Transverse colon (tissue), 4 donors: ENCODE results near the gene ADM. TPM values are rescaled to one million over a fixed set of nuclear protein-coding genes. Genes with fewer than 3 reads are reported as not detected.

ENCODE experiments used
- DNase-seq: peaks from one replicate; pipeline ENCODE4 v3.0.0-alpha.2; 2019
- H3K27ac ChIP-seq, 4 donors: fragments of 200-600 bp; sonication (generic); 2 replicates each; pipeline ENCODE4 v1.5.1; 2016 to 2018; ENCODE audit warnings: inconsistent platforms in 4 of 4
- H3K27me3 ChIP-seq: fragments of 200-600 bp; sonication (generic); 2 replicates; pipeline ENCODE4 v1.5.1; 2017; ENCODE audit warnings: inconsistent platforms
- H3K36me3 ChIP-seq, 4 donors: fragments of 200-600 bp; sonication (generic); 2 replicates each; pipeline ENCODE4 v1.5.1; 2017 to 2019; ENCODE audit warnings: inconsistent platforms in 4 of 4
- H3K4me1 ChIP-seq, 4 donors: fragments of 200-600 bp; sonication (generic); 2 replicates each; pipeline ENCODE4 v1.5.1; 2017 to 2020; ENCODE audit warnings: inconsistent platforms in 4 of 4
- H3K4me3 ChIP-seq, 4 donors: fragments of 200-600 bp; sonication (generic); 1 replicate in 1 of 4; 2 replicates in 3 of 4; pipeline versions ENCODE4 v1.5.1 to v1.6.1; 2017 to 2019; ENCODE audit warnings: inconsistent platforms in 4 of 4
- H3K9me3 ChIP-seq, 2 donors: fragments of 200-600 bp; sonication (generic); 2 replicates each; pipeline ENCODE4 v1.5.1; 2017 to 2019; ENCODE audit warnings: inconsistent platforms in 2 of 2
- EP300 ChIP-seq: sonication (generic); formaldehyde crosslinking; IDR thresholded peaks from one replicate; pipeline ENCODE4 v1.6.1; 2017; ENCODE audit warnings: antibody characterized with exemption, low read depth
- POLR2A ChIP-seq: fragments of 450-650 bp; IDR thresholded peaks from one replicate; pipeline ENCODE4 v1.6.1; 2016; ENCODE audit warnings: antibody characterized with exemption, mild to moderate bottlenecking, moderate library complexity
- POLR2AphosphoS5 ChIP-seq, 3 donors: sonication (generic); formaldehyde crosslinking; IDR thresholded peaks; one replicate each; pipeline ENCODE4 v1.6.1; 2016; ENCODE audit warnings: antibody characterized with exemption in 3 of 3
- WGBS, 2 donors: methylation state at CpG; one replicate each; pipeline ENCODE4 v1.1.5; 2018; ENCODE audit warnings: low coverage in 1 of 2; 5-methylcytosine and 5-hydroxymethylcytosine counted together
- in situ Hi-C, 4 donors: fragments of 200-750 bp; cut with MboI; loops; one replicate each; pipeline versions ENCODE4 v1.15.0 to v1.15.1; 2017; ENCODE audit warnings: low sequenced_read_pairs in 3 of 4, low pct_ligation_motif_present in 1 of 4, low pct_unique_long_range_greater_than_20kb in 1 of 4
- intact Hi-C: fragments of 100-400 bp; cut with DNase I; formaldehyde crosslinking; loops from one replicate; pipeline ENCODE4 v1.15.1; 2023; ENCODE audit warnings: low total_unique reads
- total RNA-seq, 4 donors: library from RNA; depleted of rRNA; stranded (reverse); fragments of >200 nt; gene quantifications; one replicate each; pipeline ENCODE4 v1.1.0, GENCODE V29; 2016
- TF ChIP-seq, protein P1 (sequence below), 5 experiments: fragments of 200-600 bp in 3 of 5; fragments of 450-650 bp in 2 of 5; sonication (generic) in 3 of 5; IDR thresholded peaks; 1 replicate in 2 of 5; 2 replicates in 3 of 5; pipeline ENCODE4 v1.5.1; 2016 to 2017; ENCODE audit warnings: antibody characterized with exemption in 5 of 5, inconsistent platforms in 3 of 5, mild to moderate bottlenecking in 2 of 5, moderate library complexity in 1 of 5

ADM gene
- total RNA-seq, 4 donors from 2014 or later: 51.9 to 235 (median 157) TPM

DNA sequence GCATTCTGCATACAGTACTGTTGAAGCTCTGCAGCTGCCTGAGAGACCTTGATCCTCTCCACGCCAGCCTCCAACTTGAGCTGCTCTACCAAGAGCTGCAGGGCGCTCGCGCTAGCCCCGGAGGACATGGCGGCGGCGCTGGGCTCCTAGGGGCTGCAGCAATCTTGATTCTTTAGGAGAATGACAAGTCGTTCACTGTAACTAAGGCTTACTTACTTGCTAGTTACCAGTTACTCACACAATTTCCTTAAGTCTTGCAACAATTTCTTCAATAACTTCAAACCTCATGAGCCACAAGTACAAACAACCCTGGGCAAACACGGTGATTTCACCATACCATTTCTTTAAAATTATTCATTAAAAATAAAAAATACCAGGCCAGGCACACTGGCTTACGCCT, 32.7 kb upstream of the ADM start:
- TF ChIP-seq EP300 (no peak), POLR2A (no peak), POLR2AphosphoS5 (IDR thresholded peaks at IDR 0.05) (no peak)
- TF ChIP-seq, protein P1, sequence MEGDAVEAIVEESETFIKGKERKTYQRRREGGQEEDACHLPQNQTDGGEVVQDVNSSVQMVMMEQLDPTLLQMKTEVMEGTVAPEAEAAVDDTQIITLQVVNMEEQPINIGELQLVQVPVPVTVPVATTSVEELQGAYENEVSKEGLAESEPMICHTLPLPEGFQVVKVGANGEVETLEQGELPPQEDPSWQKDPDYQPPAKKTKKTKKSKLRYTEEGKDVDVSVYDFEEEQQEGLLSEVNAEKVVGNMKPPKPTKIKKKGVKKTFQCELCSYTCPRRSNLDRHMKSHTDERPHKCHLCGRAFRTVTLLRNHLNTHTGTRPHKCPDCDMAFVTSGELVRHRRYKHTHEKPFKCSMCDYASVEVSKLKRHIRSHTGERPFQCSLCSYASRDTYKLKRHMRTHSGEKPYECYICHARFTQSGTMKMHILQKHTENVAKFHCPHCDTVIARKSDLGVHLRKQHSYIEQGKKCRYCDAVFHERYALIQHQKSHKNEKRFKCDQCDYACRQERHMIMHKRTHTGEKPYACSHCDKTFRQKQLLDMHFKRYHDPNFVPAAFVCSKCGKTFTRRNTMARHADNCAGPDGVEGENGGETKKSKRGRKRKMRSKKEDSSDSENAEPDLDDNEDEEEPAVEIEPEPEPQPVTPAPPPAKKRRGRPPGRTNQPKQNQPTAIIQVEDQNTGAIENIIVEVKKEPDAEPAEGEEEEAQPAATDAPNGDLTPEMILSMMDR (IDR thresholded peaks at IDR 0.05): no peak
- intact Hi-C loops: no loop called here
- Histone ChIP-seq H3K4me3 (no peak overlapping the region), H3K4me1 (peaks cover 0 to 13% (median 0%) of the 10 kb centered on the region in 4 donors), H3K9me3 (no peaks in the 10 kb centered on the region), H3K27ac (no peak overlapping the region), H3K27me3 (no peaks in the 10 kb centered on the region), H3K36me3 (no peaks in the 10 kb centered on the region)
- in situ Hi-C loops: no loop called here
- WGBS, 2 donors: 48% methylated on average over 6 of the region's 11 CpGs; no CpG with 5 or more reads in 1 of the 2 donors
- no peak for DNase-seq

DNA sequence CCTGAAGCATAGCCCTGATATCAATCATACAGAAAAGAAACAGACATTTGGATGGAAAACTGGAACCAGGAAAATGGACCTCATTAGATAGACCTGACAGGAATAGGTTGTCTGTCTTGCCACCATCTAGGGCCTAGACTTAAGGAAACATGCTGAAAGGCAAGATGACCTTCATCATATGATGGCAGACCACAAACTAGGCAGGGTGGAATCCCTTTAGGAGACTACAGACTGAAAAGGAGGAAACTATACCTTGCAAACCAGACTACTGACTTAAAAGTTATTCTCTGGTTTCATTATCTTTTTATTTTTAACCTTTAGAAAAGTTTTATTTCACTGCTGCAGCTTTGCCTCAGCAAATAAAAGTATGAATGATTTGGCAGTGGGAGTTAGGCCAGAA, 31.1 kb upstream of the ADM start:
- intact Hi-C loops (no loop called here), in situ Hi-C loops (no loop called here)
- no peaks in the 10 kb centered on the region for H3K27me3 ChIP-seq
- no peaks in the 10 kb centered on the region for H3K9me3 ChIP-seq
- TF ChIP-seq EP300: no peak
- peaks cover 0 to 10% (median 0%) of the 10 kb centered on the region in 4 donors for H3K4me1 ChIP-seq
- no peaks in the 10 kb centered on the region for H3K36me3 ChIP-seq
- DNase-seq: no peak
- no peak overlapping the region for H3K27ac ChIP-seq
- H3K4me3 ChIP-seq: no peak overlapping the region

DNA sequence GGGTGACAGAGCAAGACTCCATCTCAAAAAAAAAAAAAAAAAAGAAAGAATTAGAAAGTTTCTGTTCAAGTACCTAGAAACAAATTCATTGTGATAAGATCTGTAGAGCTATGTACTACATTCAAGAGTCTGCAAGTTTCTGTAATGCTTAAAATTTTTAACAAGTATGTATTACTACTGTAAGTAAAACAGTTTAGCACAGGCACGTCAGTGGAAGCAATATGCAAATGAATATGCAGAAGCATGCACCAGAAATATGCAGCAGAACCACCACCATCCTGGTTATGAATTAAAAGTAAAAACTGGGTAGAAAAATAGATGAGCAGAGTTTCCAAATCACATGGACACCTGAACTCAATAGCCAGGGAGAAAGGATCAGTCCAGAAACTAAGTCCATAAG, 30.1 kb upstream of the ADM start:
- peaks cover 0 to 9% (median 0%) of the 10 kb centered on the region in 4 donors for H3K4me1 ChIP-seq
- 67 to 80% methylated on average over 1 of the region's 1 CpG for WGBS, 2 donors
- no peaks in the 10 kb centered on the region for H3K36me3 ChIP-seq
- H3K27ac ChIP-seq: no peak overlapping the region
- no peak for DNase-seq
- H3K9me3 ChIP-seq: no peaks in the 10 kb centered on the region
- no peak overlapping the region for H3K4me3 ChIP-seq
- TF ChIP-seq POLR2A: no peak
- TF ChIP-seq, protein P1 (IDR thresholded peaks at IDR 0.05): no peak
- TF ChIP-seq EP300: no peak
- TF ChIP-seq POLR2AphosphoS5 (IDR thresholded peaks at IDR 0.05): no peak
- H3K27me3 ChIP-seq: no peaks in the 10 kb centered on the region
- intact Hi-C loops: no loop called here
- in situ Hi-C loops: no loop called here

DNA sequence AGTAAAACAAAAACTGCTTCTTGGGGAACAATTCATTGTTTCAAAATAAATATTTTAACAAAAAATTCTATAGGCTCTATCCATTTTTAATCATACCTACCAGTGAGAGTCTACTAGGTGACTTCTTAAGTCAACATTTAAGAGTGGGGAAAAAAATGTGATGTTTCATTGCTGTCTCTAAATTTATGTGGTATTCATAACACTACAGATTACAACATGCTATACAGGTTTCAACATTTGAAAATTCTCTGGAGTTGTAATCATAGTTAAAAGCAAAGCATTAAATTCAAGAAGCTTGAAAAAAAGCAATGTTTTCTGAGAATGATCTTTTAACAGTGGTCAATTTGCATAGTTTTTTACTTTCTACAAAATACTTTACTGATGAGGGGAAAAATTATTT, 29.2 kb upstream of the ADM start:
- H3K4me1 ChIP-seq: peaks cover 0 to 9% (median 0%) of the 10 kb centered on the region in 4 donors
- H3K9me3 ChIP-seq: no peaks in the 10 kb centered on the region
- no peak overlapping the region for H3K4me3 ChIP-seq
- intact Hi-C loops (no loop called here), in situ Hi-C loops (no loop called here)
- H3K27me3 ChIP-seq: no peaks in the 10 kb centered on the region
- no peak for DNase-seq
- H3K27ac ChIP-seq: no peak overlapping the region
- TF ChIP-seq EP300 (no peak), POLR2AphosphoS5 (IDR thresholded peaks at IDR 0.05) (no peak), POLR2A (no peak)
- TF ChIP-seq, protein P1 (IDR thresholded peaks at IDR 0.05): no peak
- H3K36me3 ChIP-seq: no peaks in the 10 kb centered on the region

DNA sequence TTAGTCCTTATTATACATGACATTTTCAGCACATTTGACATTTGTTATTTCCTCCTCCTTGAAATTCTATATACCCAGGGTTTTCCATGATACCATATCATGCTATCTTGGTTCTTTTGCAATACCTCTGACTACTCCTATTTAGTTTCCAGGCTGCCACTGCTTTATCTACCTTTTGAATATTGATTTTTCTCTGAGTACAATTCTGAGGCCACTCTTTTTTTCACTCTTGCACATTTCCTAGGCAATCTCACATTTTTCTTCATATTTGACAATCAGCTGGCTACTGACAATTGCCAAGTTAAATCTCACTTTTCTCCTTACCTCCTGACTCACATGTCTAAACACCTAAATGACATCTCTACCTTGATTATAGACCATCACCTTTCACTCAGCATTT, 22.8 kb upstream of the ADM start:
- TF ChIP-seq, protein P1 (IDR thresholded peaks at IDR 0.05): no peak
- no peak for TF ChIP-seq POLR2A
- TF ChIP-seq POLR2AphosphoS5 (IDR thresholded peaks at IDR 0.05): no peak
- TF ChIP-seq EP300: no peak
- intact Hi-C loops (no loop called here), in situ Hi-C loops (no loop called here)
- H3K9me3 ChIP-seq: no peaks in the 10 kb centered on the region
- peaks cover 0 to 24% (median 5%) of the 10 kb centered on the region in 4 donors for H3K4me1 ChIP-seq
- no peak for DNase-seq
- H3K4me3 ChIP-seq: no peak overlapping the region
- H3K27me3 ChIP-seq: no peaks in the 10 kb centered on the region
- no peak overlapping the region for H3K27ac ChIP-seq
- no peaks in the 10 kb centered on the region for H3K36me3 ChIP-seq
